Kidney tubule cell (primary cell): ENCODE data around the gene UCN2.
"Not testable (repeated sequence)": the region's sequence is repeated elsewhere in the genome, so short reads cannot be mapped to it uniquely, and the experiment has no call there.

ENCODE experiments used
- DNase-seq: peaks from one replicate; pipeline ENCODE4 v3.0.0-alpha.2; 2018; ENCODE audit warnings: low spot score

The UCN2 gene

DNA sequence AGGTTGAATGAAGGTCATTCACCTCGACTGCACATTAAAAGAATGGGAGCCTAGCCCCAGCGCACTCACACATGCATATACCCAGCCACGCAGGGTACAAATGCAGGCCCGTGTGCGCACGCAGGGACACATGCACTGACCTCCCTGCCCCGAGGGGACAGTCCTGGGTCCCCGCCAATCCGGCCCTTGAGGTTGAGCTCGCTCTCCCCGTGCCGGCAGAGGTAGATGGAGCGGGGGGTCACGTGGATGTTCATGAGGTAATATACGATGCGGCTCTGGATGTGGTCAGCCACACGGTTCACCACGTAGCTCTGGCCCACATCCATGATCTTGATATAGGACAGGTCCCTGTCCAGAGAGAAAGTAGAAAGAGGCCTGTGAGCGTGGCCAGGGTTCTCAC, 27.5 kb downstream of the UCN2 start:
- DNase-seq, result no peak

GRCh38 chr3:48535578-48535977, 28.0 kb downstream of the UCN2 start:
- no peak for DNase-seq

- no peak for DNase-seq
These were observed 30.6 kb downstream of the UCN2 start for GRCh38 chr3:48532977-48533337.

GRCh38 chr3:48532271-48532976, 31.2 kb downstream of the UCN2 start:
- no peak for DNase-seq

DNA sequence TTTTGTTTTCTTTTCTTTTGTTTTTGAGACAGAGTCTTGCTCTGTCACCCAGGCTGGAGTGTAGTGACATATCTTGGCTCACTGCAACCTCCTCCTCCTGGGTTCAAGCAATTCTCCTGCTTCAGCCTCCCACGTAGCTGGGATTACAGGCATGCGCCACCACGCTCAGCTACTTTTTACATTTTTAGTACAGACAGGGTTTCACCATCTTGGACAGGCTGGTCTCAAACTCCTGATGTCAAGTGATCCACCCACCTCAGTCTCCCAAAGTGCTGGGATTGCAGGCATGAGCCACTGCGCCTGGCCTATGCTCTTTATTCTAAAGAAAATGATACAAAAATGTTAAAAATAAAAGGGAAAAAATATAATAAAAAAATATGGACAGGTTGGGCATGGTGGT, 32.9 kb downstream of the UCN2 start:
- DNase-seq, result not testable (repeated sequence)

DNA sequence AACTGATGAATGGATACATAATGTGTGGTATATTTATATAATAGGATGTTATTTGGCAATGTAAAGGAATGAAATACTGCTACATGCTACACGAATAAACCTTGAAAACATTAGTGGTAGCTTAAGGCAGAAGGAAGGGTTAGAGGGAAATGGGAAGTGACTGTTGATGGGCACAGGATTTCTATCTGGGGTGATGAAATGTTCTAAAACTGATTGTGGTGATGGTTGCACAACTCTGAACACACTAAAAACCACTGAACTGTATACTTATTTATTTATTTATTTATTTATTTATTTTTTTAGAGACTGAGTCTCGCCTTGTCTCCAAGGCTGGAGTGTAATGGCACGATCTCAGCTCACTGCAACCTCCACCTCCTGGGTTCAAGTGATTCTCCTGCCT, 34.8 kb downstream of the UCN2 start:
- DNase-seq, result no peak

DNA sequence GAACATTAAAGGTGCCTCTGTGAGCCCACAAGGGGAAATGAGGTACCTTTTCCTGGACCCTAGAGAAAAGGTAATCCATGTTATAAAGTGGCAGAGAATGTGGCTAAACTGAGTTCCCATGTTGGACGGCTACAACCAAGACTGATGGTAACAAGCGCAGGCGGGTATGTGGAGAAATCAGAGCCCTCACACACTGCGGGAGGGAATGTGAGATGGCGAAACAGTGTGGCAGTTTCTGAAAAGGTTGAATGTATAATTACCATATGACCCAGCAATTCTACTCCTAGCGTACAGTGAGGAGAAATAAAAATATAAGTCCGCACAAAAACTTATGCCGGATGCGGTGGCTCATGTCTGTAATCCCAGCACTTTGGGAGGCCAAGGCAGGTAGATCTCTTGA, 35.5 kb downstream of the UCN2 start:
- no peak for DNase-seq

GRCh38 chr3:48524970-48525369, 38.6 kb downstream of the UCN2 start:
- no peak for DNase-seq

- no peak for DNase-seq
These were observed 41.9 kb downstream of the UCN2 start for GRCh38 chr3:48521635-48522034.

DNA sequence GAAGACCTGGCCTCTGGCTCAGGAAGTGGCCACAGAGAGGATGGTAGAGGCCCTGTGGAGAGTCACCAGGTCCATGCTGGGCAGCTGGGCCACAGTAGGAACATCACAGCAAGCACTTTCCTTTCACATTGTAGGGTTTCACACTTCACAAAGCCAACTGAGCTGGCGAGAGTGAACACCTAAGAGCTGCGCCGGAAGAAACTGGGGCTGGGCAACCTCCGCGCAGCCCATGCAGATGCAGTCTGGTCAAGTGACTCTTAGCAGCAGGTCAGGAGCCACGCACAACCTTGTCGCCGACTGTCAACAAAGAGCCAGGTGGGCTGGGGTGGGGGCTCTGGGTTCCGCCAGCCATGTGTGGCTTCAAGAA, 44.3 kb downstream of the UCN2 start:
- no peak for DNase-seq

GRCh38 chr3:48518638-48519276, 44.8 kb downstream of the UCN2 start:
- DNase-seq, result no peak

GRCh38 chr3:48518069-48518468, 45.5 kb downstream of the UCN2 start:
- DNase-seq, result no peak

GRCh38 chr3:48516571-48516970, 47.0 kb downstream of the UCN2 start:
- DNase-seq, result no peak

DNA sequence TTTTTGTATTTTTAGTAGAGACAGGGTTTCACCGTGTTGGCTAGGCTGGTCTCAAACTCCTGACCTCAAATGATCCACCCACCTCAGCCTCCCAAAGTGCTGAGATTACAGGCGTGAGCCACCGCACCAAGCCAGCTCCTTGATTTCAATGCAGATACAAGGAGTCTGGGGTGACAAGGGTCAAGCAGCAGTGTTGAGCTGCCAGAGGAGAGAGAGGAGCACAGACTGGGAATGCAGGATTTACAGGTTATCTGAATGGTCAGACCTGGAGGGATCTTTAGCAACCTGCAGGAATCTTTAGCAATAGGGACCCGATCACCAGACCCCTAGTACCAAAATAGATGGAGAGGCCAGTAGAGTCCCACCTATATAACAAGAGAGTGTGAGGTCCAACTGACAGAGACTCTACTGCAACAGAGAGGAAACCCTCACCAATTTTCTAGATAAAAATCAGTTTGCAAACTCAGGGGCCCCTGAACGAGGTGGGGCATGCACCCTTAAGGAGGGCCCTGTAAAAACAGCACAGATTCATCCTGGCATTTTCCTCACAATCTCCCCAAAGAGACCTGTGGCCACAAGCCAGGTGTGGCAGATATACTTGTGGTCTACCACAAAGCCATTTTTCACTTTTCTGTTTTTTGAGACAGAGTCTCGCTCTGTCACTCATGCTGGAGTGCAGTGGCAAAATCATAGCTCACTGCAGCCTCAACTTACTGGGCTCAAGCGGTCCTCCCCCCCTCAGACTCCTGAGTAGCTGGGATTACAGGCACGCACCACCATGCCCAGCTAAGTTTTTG, 49.0 kb downstream of the UCN2 start:
- no peak for DNase-seq
